Measurements from ENCODE around the gene PDPK1.
A peak's percentile ranks its signal among the peaks of the same experiment; 100 is the strongest.
"Not testable (repeated sequence)": the region's sequence is repeated elsewhere in the genome, so short reads cannot be mapped to it uniquely, and the experiment has no call there.

- TF ChIP-seq EZH2phosphoT487, EZH2 (IDR thresholded peaks at IDR 0.05): not testable (repeated sequence)
- TF ChIP-seq, protein P1, sequence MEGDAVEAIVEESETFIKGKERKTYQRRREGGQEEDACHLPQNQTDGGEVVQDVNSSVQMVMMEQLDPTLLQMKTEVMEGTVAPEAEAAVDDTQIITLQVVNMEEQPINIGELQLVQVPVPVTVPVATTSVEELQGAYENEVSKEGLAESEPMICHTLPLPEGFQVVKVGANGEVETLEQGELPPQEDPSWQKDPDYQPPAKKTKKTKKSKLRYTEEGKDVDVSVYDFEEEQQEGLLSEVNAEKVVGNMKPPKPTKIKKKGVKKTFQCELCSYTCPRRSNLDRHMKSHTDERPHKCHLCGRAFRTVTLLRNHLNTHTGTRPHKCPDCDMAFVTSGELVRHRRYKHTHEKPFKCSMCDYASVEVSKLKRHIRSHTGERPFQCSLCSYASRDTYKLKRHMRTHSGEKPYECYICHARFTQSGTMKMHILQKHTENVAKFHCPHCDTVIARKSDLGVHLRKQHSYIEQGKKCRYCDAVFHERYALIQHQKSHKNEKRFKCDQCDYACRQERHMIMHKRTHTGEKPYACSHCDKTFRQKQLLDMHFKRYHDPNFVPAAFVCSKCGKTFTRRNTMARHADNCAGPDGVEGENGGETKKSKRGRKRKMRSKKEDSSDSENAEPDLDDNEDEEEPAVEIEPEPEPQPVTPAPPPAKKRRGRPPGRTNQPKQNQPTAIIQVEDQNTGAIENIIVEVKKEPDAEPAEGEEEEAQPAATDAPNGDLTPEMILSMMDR (IDR thresholded peaks at IDR 0.05), result peak; percentile 50
Observed at GRCh38 chr16:2551420-2551889, 13.6 kb downstream of the PDPK1 start.
